Left ventricle myocardium inferior (tissue), 1 donor: ENCODE measurements around the gene NDUFB6. TPM values are rescaled to one million over a fixed set of nuclear protein-coding genes. Genes with fewer than 3 reads are reported as not detected.

Source experiments
- DNase-seq: peaks from one replicate; pipeline ENCODE4 v3.0.0-alpha.2; 2020
- H3K27ac ChIP-seq: fragments of 200-600 bp; replicated peaks from 2 replicates; pipeline ENCODE4 v1.8.0; 2021
- H3K27me3 ChIP-seq: fragments of 200-600 bp; 2 replicates; pipeline ENCODE4 v1.8.0; 2021; ENCODE audit warnings: low read depth
- H3K36me3 ChIP-seq: fragments of 200-600 bp; 2 replicates; pipeline ENCODE4 v1.8.0; 2021
- H3K4me1 ChIP-seq: fragments of 200-600 bp; 2 replicates; pipeline ENCODE4 v1.8.0; 2021
- H3K4me3 ChIP-seq: fragments of 200-600 bp; 2 replicates; pipeline ENCODE4 v1.8.0; 2021; ENCODE audit warnings: mild to moderate bottlenecking, moderate library complexity
- H3K9me3 ChIP-seq: fragments of 200-600 bp; replicated peaks from 2 replicates; pipeline ENCODE4 v1.8.0; 2021
- CTCF ChIP-seq: fragments of 200-600 bp; IDR thresholded peaks from 2 replicates; pipeline ENCODE4 v1.8.0; 2021; ENCODE audit warnings: antibody characterized with exemption, mild to moderate bottlenecking, borderline replicate concordance
- intact Hi-C: fragments of 100-400 bp; cut with micrococcal nuclease; formaldehyde crosslinking; loops from one replicate; pipeline ENCODE4 v1.11.0; 2022
- total RNA-seq: library from RNA; stranded (reverse); fragmentation: NEBNext Ultra II Directional; extraction: Animal tissue kit (Norgen Biotek cat#: 25700); gene quantifications from one replicate; pipeline ENCODE4 v1.2.1, GENCODE V29; 2021
- donor health status: DM: no; HTN: yes; CAD: no; lungs with severe emphysema.

NDUFB6 gene
- total RNA-seq, 1 donor from 2014 or later, result 174 TPM

DNA sequence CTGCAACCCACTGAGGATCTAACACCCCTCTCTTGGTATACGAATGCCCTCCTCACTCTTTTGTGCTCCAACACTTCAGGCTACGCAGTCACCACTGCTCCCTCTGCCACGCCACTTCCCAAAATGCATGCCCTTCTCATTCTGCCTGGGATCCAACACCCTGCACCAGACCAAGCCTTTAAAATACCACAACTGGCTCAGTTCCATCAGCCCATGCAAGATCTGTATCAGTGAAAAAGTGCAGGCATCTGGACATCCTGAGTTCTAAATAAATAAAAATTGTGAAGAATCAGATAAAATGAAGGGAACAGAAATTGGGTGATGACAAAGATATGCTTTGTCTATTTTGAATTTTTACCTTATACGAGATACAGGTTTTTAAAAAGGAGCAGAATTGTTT lies 2.7 kb downstream of the NDUFB6 start:
- Histone ChIP-seq H3K27me3 (no peaks in the 10 kb centered on the region), H3K9me3 (no peaks in the 10 kb centered on the region), H3K27ac (no peak overlapping the region), H3K4me3 (no peak overlapping the region), H3K4me1 (peaks cover 39% of the 10 kb centered on the region), H3K36me3 (peaks cover 30% of the 10 kb centered on the region)
- no peak for TF ChIP-seq CTCF
- intact Hi-C loops, result no loop called here
- DNase-seq, result no peak

DNA sequence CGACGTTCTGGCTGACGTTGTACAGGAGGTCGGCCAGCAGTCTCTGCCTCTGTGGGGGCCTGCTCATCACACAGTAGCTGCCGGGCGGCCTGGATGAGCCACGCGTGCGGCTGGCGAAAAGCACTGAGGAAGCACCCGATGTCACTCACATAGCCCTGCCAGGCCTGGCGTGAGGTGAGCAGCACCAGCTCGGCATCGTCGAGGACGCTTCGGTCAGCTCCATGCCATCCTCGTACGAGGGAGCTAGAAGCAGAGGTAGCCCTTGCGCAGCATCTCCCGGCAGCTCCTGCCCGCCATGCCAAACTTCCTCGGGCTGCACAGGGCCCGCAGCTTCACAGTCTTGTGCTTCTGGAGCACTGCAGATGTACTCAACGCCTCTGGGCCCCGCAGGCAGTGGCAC lies 6.2 kb downstream of the NDUFB6 start:
- no peak for DNase-seq
- TF ChIP-seq CTCF, result no peak
- no peak overlapping the region for H3K4me3 ChIP-seq
- H3K36me3 ChIP-seq, result peaks cover 38% of the 10 kb centered on the region
- H3K9me3 ChIP-seq, result no peaks in the 10 kb centered on the region
- H3K27me3 ChIP-seq, result no peaks in the 10 kb centered on the region
- H3K4me1 ChIP-seq, result peaks cover 48% of the 10 kb centered on the region
- intact Hi-C loops, result no loop called here
- H3K27ac ChIP-seq, result no peak overlapping the region

GRCh38 chr9:32565967-32566366 lies 7.0 kb downstream of the NDUFB6 start:
- Histone ChIP-seq H3K4me1 (peaks cover 40% of the 10 kb centered on the region), H3K27ac (no peak overlapping the region)
- intact Hi-C loops, result no loop called here

GRCh38 chr9:32558408-32558934 lies 14.5 kb downstream of the NDUFB6 start:
- H3K4me3 ChIP-seq, result no peak overlapping the region
- H3K36me3 ChIP-seq, result no peaks in the 10 kb centered on the region
- no peaks in the 10 kb centered on the region for H3K9me3 ChIP-seq
- no peak for DNase-seq
- H3K4me1 ChIP-seq, result peaks cover 43% of the 10 kb centered on the region
- TF ChIP-seq CTCF, result no peak
- H3K27ac ChIP-seq, result peak overlapping the region; percentile 17
- no peaks in the 10 kb centered on the region for H3K27me3 ChIP-seq
- intact Hi-C loops, result no loop called here

More at GRCh38 chr9:32565967-32566366, 7.0 kb downstream of the NDUFB6 start:
- no peak for TF ChIP-seq CTCF
- H3K4me3 ChIP-seq, result no peak overlapping the region
- H3K9me3 ChIP-seq, result no peaks in the 10 kb centered on the region
- H3K27me3 ChIP-seq, result no peaks in the 10 kb centered on the region
- peaks cover 38% of the 10 kb centered on the region for H3K36me3 ChIP-seq
- no peak for DNase-seq

GRCh38 chr9:32554591-32554990 lies 18.4 kb downstream of the NDUFB6 start:
- intact Hi-C loops, result no loop called here
- Histone ChIP-seq H3K4me3 (no peak overlapping the region), H3K27ac (no peak overlapping the region), H3K27me3 (no peaks in the 10 kb centered on the region), H3K4me1 (peaks cover 58% of the 10 kb centered on the region), H3K36me3 (no peaks in the 10 kb centered on the region), H3K9me3 (no peaks in the 10 kb centered on the region)
- no peak for DNase-seq
- TF ChIP-seq CTCF, result no peak
